NCI-H1048 (cell line): ENCODE data around the gene TRIM24.

ENCODE experiments used
- DNase-seq: peaks from one replicate; lab custom pipeline; 2025; lab: John Stamatoyannopoulos, UW

The TRIM24 gene

GRCh38 chr7:138538997-138539644 lies 79.1 kb downstream of the TRIM24 start:
- no peak for DNase-seq

DNA sequence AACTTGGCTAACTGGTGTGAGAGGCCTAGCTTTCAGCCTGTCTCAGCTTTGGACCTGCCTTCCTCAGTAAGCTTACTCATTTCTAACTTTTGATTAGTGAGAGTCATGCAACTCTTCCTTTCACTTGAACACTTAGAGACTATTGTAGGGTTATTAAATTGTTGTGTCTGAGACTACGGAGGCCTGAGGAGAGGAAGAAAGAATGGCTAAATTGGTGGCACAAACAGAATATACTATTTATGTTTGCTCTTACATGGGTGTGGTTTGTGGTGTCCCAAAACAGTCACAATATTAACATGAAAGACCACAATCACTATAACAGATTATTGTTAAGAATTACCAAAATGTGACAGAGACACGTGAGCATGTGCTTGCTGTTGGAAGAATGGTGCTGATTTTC lies 82.1 kb downstream of the TRIM24 start:
- no peak for DNase-seq

DNA sequence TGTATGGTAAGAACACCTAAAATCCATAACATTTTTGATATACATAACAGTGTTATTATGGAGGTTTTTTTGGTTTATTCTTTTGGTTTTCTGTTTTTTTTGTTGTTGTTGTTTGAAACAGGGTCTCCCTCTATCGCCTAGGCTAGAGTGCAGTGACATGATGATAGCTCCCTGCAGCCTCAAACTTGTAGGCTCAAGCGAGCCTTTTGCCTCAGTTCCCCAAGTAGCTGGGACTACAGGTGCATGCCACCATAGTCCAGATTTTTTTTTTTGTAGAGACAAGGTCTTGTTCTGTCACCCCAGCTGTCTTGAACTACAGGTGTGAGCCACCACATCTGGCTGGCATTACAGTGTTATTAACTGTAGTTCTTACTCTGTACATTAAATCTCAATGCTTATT lies 83.7 kb downstream of the TRIM24 start:
- DNase-seq: no peak

GRCh38 chr7:138545123-138545522 lies 85.1 kb downstream of the TRIM24 start:
- DNase-seq: no peak

DNA sequence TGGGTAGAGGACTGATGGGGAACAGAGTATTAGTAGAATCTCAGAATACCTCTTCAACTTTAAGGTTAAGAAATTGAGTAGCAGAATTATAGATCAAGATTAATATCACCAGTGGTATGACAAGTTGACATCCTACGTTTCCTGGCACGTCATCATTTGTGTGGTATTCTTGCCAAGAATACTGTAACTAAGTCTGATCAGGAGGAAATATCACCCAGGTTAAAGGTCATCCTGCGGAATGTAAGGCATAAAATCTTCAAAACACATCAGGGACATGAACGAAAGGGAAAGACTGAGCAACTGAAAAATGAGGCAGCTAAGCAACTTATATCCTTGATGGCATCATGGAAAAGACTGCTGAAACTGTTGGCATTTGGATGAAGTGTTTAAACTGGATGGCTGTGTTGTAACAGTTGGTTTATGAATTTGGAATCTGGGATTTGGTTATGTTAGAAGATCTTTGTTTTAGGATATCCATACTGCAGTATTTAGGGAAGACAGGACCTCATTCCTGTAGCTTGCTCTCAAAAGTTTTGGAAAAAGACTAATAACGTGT lies 86.1 kb downstream of the TRIM24 start:
- DNase-seq: no peak

DNA sequence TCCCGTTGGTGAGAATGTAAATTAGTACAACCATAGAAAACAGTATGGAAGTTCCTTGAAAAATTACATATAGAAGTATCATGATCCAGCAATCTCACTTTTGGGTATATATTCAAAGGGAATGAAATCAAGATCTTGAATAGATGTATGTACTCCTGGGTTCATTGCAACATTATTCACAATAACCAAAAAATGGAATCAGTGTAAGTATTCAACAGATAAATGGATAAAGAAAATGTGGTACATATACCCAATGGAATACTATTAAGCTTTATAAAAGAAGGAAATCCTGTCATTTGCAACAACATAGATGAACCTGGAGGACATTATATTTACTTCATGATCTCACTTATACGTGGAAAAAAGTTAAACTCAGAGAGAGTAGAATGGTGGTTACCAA lies 86.8 kb downstream of the TRIM24 start:
- DNase-seq: no peak

GRCh38 chr7:138549082-138549481 lies 89.0 kb downstream of the TRIM24 start:
- DNase-seq: no peak

DNA sequence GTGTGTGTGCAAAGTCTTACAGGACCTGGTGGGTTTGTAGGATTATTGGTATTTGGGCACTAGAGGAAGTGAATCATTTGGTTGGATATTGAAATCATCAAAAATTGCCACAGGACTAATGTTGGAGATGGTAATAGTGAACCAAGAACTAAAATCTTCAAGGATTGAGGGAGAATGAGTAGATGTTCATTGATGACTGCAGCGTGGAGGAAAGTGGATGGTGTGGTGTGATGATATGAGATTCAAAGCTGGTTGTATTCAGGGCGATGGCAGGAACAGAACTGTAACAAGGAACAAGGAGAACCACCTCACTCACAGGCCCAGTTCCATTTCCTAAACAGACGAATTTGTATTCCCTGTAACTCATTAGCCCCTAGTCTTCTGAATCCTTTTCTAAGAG lies 90.3 kb downstream of the TRIM24 start:
- DNase-seq: no peak

DNA sequence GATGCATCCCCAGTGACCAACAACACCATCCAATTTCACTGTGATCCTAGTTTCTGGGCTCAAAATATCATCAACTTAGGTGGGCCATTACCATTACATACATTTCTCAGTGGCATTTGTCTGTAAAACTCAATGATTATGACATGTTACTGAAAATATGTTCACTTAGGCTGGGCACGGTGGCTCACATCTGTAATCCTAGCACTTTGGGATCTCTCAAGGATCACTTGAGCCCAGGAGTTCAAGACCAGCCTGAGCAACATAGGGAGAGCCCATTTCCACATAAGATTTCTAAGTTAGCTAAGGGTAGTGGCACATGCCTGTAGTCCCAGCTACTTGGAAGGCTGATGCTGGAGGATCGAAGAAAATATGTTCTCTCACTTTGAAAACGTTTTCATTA lies 91.0 kb downstream of the TRIM24 start:
- DNase-seq: no peak

- DNase-seq: no peak
Observed at GRCh38 chr7:138553805-138554204, 93.7 kb downstream of the TRIM24 start.

DNA sequence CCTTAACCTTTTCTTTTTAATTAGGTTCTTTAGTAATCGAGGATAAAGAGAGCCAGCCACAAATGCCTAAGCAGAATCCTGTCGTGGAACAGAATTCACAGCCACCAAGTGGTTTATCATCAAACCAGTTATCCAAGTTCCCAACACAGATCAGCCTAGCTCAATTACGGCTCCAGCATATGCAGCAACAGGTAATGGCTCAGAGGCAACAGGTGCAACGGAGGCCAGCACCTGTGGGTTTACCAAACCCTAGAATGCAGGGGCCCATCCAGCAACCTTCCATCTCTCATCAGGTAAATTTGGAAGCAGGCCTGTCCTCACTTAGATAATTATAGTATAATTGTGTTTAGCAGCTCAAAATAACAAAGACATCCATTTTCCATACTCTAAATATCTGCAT lies 94.6 kb downstream of the TRIM24 start:
- DNase-seq: no peak

- no peak for DNase-seq
Observed at GRCh38 chr7:138555684-138556083, 95.6 kb downstream of the TRIM24 start.

GRCh38 chr7:138556771-138557484 lies 96.9 kb downstream of the TRIM24 start:
- no peak for DNase-seq

- no peak for DNase-seq
Observed at GRCh38 chr7:138559448-138559847, 99.4 kb downstream of the TRIM24 start.

- no peak for DNase-seq
Observed at GRCh38 chr7:138563808-138564207, 103.7 kb downstream of the TRIM24 start.

DNA sequence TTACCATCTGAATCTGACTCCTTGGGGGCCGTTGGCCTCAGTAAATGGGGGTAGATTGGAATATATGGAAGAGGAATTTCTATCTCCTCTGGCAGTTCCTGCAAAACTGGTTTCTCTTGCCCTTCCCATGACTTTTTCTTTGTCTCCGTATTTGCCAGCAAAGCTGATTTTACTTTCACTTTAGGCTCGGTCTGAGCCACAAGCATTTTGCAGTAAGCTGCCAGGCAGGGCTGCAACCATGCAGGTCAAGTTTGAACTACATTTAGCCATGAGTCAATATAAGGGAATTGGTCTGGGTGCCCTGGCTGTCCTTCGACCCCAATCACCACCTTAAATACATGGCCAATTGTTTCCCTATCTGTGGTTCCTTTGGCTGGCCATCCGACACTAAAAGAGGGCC lies 104.3 kb downstream of the TRIM24 start:
- DNase-seq: peak; percentile 34

DNA sequence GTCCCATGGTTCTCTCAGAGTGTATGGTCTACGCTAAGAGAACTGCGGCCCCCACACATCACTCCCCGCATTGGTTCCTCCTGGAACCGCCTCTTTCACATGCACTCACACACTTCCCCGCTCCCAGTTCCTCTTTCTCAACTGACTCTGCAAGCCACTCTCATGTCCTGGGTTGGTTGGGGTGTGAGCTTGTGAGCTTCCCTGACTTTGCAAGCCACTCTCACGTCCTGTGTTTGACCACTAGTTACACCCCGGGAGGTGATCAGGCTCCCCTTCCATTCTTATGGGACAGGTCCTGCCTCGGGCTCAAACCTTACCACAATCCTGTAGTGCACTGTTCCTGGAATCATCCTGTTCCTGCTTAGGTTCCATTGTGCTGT lies 105.0 kb downstream of the TRIM24 start:
- DNase-seq: no peak

GRCh38 chr7:138565451-138566114 lies 105.5 kb downstream of the TRIM24 start:
- DNase-seq: no peak

DNA sequence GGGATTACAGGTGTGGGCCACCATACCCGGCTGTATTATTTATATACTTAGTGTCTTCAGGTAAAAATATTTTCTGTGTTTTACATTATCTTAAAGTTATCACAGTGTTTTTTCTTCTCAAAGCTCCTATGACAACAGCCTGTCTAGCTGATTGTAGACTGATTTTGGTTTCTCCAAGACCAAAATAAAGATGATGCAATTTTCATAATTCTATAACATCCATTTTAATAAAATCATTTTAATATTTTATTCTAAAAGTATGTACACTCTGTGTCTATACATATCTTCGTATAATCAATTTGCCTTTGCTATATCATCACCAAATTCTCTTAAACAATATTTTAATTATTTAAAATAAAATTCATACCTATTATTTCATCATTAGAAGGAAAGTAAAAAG lies 108.6 kb downstream of the TRIM24 start:
- no peak for DNase-seq

DNA sequence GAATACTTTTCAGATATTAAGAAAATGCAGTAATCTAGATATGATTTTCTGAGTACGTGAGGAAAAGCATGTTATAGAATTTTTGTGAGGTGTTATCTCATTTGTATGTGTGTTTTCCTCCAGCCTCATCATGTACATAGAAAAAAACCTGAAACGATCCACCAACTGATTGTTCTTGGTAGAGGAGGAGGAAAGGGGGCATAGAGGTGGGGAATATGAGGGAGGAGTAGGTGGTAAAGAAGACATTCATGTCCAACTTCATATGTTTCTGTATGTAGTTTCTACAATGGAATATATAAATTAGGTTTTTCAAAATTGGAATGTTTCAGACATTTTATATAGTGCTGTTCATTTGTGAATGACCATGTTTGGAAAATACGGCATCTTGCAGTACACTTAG lies 109.4 kb downstream of the TRIM24 start:
- no peak for DNase-seq

- DNase-seq: no peak
Observed at GRCh38 chr7:138570715-138571114, 110.7 kb downstream of the TRIM24 start.

GRCh38 chr7:138573741-138574140 lies 113.7 kb downstream of the TRIM24 start:
- no peak for DNase-seq

DNA sequence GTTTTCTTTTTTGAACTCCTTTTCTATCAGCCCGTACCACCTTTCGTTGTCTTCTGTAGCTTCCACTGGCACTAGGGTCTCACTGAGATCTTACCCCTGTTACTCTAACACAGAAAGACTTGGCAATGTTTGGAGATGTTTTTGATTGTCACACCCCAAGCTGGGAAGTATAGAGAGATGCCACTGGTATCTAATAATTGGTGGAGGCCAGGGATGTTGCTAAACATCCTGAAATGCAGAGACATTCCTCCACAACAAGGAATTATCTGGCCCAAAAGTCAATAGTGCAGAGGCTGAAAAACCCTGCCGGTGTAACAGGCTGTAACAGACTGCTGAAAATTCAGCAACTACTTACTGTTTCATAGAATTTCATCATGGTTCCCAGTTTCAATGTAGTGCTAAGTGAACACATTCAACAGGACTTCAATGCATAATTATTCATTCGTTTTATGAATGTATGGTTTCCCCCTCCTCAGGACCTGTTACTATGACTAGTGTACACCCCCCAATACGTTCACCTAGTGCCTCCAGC lies 115.9 kb downstream of the TRIM24 start:
- no peak for DNase-seq
